HG02763 (cell line): Measurements from ENCODE around the gene KLK1.
"Not testable (repeated sequence)": the region's sequence is repeated elsewhere in the genome, so short reads cannot be mapped to it uniquely, and the experiment has no call there.

ENCODE experiments used
- ATAC-seq: cut with Tn5 transposase; IDR thresholded peaks from one replicate; pipeline ENCODE4 v1.9.1; 2021; ENCODE audit warnings: mild to moderate bottlenecking, moderate library complexity; ENCODE audit not compliant: unreplicated experiment

KLK1 gene

GRCh38 chr19:50794074-50794875, 29.3 kb downstream of the KLK1 start:
- ATAC-seq = no peak

- ATAC-seq = no peak
Measured at GRCh38 chr19:50793558-50794065, 30.0 kb downstream of the KLK1 start.

- ATAC-seq = no peak
Measured at GRCh38 chr19:50792272-50793250, 31.0 kb downstream of the KLK1 start.

GRCh38 chr19:50791594-50792271, 31.9 kb downstream of the KLK1 start:
- ATAC-seq = no peak

- ATAC-seq = no peak
Measured at GRCh38 chr19:50790922-50791467, 32.6 kb downstream of the KLK1 start.

- no peak for ATAC-seq
Measured at GRCh38 chr19:50790396-50790795, 33.2 kb downstream of the KLK1 start, which contains the start of gene ACP4. ACP4 (plus strand) TSS chr19:50790415; CDS start chr19:50790415, 0 bp downstream.

GRCh38 chr19:50785329-50785728, 38.3 kb downstream of the KLK1 start:
- no peak for ATAC-seq

GRCh38 chr19:50784710-50785109, 38.9 kb downstream of the KLK1 start:
- ATAC-seq = no peak

- not testable (repeated sequence) for ATAC-seq
Measured at GRCh38 chr19:50783848-50784152, 39.8 kb downstream of the KLK1 start.

GRCh38 chr19:50780753-50781435, 42.7 kb downstream of the KLK1 start:
- no peak for ATAC-seq

GRCh38 chr19:50779504-50780457, 43.8 kb downstream of the KLK1 start:
- ATAC-seq = no peak

GRCh38 chr19:50778906-50779430, 44.6 kb downstream of the KLK1 start:
- no peak for ATAC-seq

- no peak for ATAC-seq
Measured at GRCh38 chr19:50777830-50778303, 45.7 kb downstream of the KLK1 start.

GRCh38 chr19:50777261-50777660, 46.3 kb downstream of the KLK1 start:
- ATAC-seq = no peak

- ATAC-seq = no peak
Measured at GRCh38 chr19:50776131-50776530, 47.5 kb downstream of the KLK1 start.

GRCh38 chr19:50773454-50773853, 50.1 kb downstream of the KLK1 start:
- ATAC-seq = not testable (repeated sequence)

GRCh38 chr19:50772912-50773311, 50.7 kb downstream of the KLK1 start:
- ATAC-seq = not testable (repeated sequence)

GRCh38 chr19:50772476-50772875, 51.1 kb downstream of the KLK1 start:
- no peak for ATAC-seq

GRCh38 chr19:50770888-50771287, 52.7 kb downstream of the KLK1 start:
- ATAC-seq = no peak
